Activated B cell treated with CpG ODN at 0.5 μM for 24 hours (primary cell): ENCODE measurements around the gene TMEM45A. TPM values are rescaled to one million over a fixed set of nuclear protein-coding genes. Genes with fewer than 3 reads are reported as not detected.
"Not testable (repeated sequence)": the region's sequence is repeated elsewhere in the genome, so short reads cannot be mapped to it uniquely, and the experiment has no call there.

Source experiments
- ATAC-seq: fragments of 200-7000 bp; cut with Tn5 transposase; one replicate; pipeline ENCODE4 v1.10.0; 2021; ENCODE audit warnings: low read depth, mild to moderate bottlenecking, moderate library complexity
- CTCF ChIA-PET: fragments of 350-600 bp; sonication (Branson Sonifier 250); formaldehyde crosslinking; loops from one replicate; lab custom pipeline; 2021; ENCODE audit warnings: antibody characterized with exemption; lab: Charles Lee
- POLR2A ChIA-PET: fragments of 350-600 bp; sonication (Branson Sonifier 250); formaldehyde crosslinking; loops from one replicate; lab custom pipeline; 2021; ENCODE audit warnings: antibody characterized with exemption; lab: Charles Lee
- DNase-seq: peaks from one replicate; pipeline ENCODE4 v3.0.0; 2022
- H3K27ac Mint-ChIP-seq: one replicate; pipeline ENCODE4 v1.8.0; 2020; ENCODE audit warnings: mixed read lengths
- H3K27me3 Mint-ChIP-seq: one replicate; pipeline ENCODE4 v1.8.0; 2021; ENCODE audit warnings: mixed read lengths
- H3K36me3 Mint-ChIP-seq: one replicate; pipeline ENCODE4 v1.8.0; 2021; ENCODE audit warnings: low read depth, mixed read lengths
- H3K4me1 Mint-ChIP-seq: one replicate; pipeline ENCODE4 v1.8.0; 2021; ENCODE audit warnings: mixed read lengths
- H3K4me3 Mint-ChIP-seq: one replicate; pipeline ENCODE4 v1.8.0; 2020; ENCODE audit warnings: mild to moderate bottlenecking, mixed read lengths
- H3K9me3 Mint-ChIP-seq: one replicate; pipeline ENCODE4 v1.8.0; 2020; ENCODE audit warnings: mixed read lengths
- CTCF ChIP-seq: fragments of 200-600 bp; IDR thresholded peaks from one replicate; pipeline ENCODE4 v1.8.0; 2022; ENCODE audit warnings: antibody characterized with exemption, mild to moderate bottlenecking
- intact Hi-C: fragments of 100-400 bp; cut with micrococcal nuclease; formaldehyde crosslinking; loops from one replicate; pipeline ENCODE4 v1.15.1; 2024
- total RNA-seq: library from RNA; stranded (reverse); gene quantifications from 2 replicates; pipeline ENCODE4 v1.2.3, GENCODE V29; 2022

TMEM45A gene
- total RNA-seq, 1 donor from 2014 or later, result 0.13 TPM

GRCh38 chr3:100580147-100580546, 87.7 kb downstream of the TMEM45A start:
- intact Hi-C loops, result no loop called here
- H3K9me3 Mint-ChIP-seq, result no peaks in the 10 kb centered on the region
- no peaks in the 10 kb centered on the region for H3K4me1 Mint-ChIP-seq
- ChIA-PET CTCF (no interaction called here), POLR2A (no interaction called here)
- ATAC-seq (no peak), DNase-seq (no peak)
- no peak for TF ChIP-seq CTCF
- peaks cover 14% of the 10 kb centered on the region for H3K27me3 Mint-ChIP-seq
- no peak overlapping the region for H3K27ac Mint-ChIP-seq
- no peak overlapping the region for H3K4me3 Mint-ChIP-seq
- H3K36me3 Mint-ChIP-seq, result no peaks in the 10 kb centered on the region

- no peak overlapping the region for H3K27ac Mint-ChIP-seq
- no peak overlapping the region for H3K4me3 Mint-ChIP-seq
- POLR2A ChIA-PET, result no interaction called here
- H3K27me3 Mint-ChIP-seq, result peaks cover 16% of the 10 kb centered on the region
- CTCF ChIA-PET, result no interaction called here
- no peaks in the 10 kb centered on the region for H3K36me3 Mint-ChIP-seq
- no peaks in the 10 kb centered on the region for H3K9me3 Mint-ChIP-seq
- ATAC-seq (no peak), DNase-seq (no peak)
- H3K4me1 Mint-ChIP-seq, result no peaks in the 10 kb centered on the region
- TF ChIP-seq CTCF, result no peak
- intact Hi-C loops, result no loop called here
Observed at GRCh38 chr3:100581650-100582049, 89.2 kb downstream of the TMEM45A start.

- H3K4me1 Mint-ChIP-seq, H3K27ac Mint-ChIP-seq, H3K36me3 Mint-ChIP-seq, DNase-seq, intact Hi-C loops, POLR2A ChIA-PET, ATAC-seq, CTCF ChIA-PET, H3K9me3 Mint-ChIP-seq, H3K4me3 Mint-ChIP-seq: not testable (repeated sequence)
- peaks cover 16% of the 10 kb centered on the region for H3K27me3 Mint-ChIP-seq
Observed at GRCh38 chr3:100582157-100582556, 89.7 kb downstream of the TMEM45A start.

- ATAC-seq (no peak), DNase-seq (no peak)
- POLR2A ChIA-PET, result no interaction called here
- H3K4me1 Mint-ChIP-seq, result no peaks in the 10 kb centered on the region
- intact Hi-C loops, result no loop called here
- CTCF ChIA-PET, result no interaction called here
- H3K9me3 Mint-ChIP-seq, result no peaks in the 10 kb centered on the region
- no peak for TF ChIP-seq CTCF
- no peak overlapping the region for H3K4me3 Mint-ChIP-seq
- H3K36me3 Mint-ChIP-seq, result no peaks in the 10 kb centered on the region
- peaks cover 16% of the 10 kb centered on the region for H3K27me3 Mint-ChIP-seq
- H3K27ac Mint-ChIP-seq, result no peak overlapping the region
Observed at GRCh38 chr3:100584101-100584660, 91.8 kb downstream of the TMEM45A start.

GRCh38 chr3:100586832-100587231, 94.4 kb downstream of the TMEM45A start:
- no peak for DNase-seq
- Mint-ChIP-seq H3K4me1 (peaks cover 4% of the 10 kb centered on the region), H3K9me3 (no peaks in the 10 kb centered on the region), H3K4me3 (no peak overlapping the region), H3K36me3 (no peaks in the 10 kb centered on the region), H3K27me3 (peaks cover 2% of the 10 kb centered on the region), H3K27ac (no peak overlapping the region)
- ChIA-PET POLR2A (no interaction called here), CTCF (no interaction called here)
- no peak for TF ChIP-seq CTCF
- ATAC-seq, result no peak
- intact Hi-C loops, result no loop called here

GRCh38 chr3:100588251-100588650, 95.8 kb downstream of the TMEM45A start:
- Mint-ChIP-seq H3K27ac (no peak overlapping the region), H3K27me3 (peaks cover 2% of the 10 kb centered on the region), H3K36me3 (no peaks in the 10 kb centered on the region), H3K4me3 (no peak overlapping the region), H3K4me1 (peaks cover 4% of the 10 kb centered on the region), H3K9me3 (no peaks in the 10 kb centered on the region)
- DNase-seq (no peak), ATAC-seq (no peak)
- ChIA-PET CTCF (interaction anchor here (0.7 to 4.7 kb wide), 4 partner anchors 15 to 756 kb away, joined by 3 to 29 read pairs (median 16); no protein-coding TSS in a partner anchor), POLR2A (no interaction called here)
- no peak for TF ChIP-seq CTCF
- intact Hi-C loops, result no loop called here
